BJ (cell line): ENCODE data around the gene LRRC2. TPM values are rescaled to one million over a fixed set of nuclear protein-coding genes. Genes with fewer than 3 reads are reported as not detected.

Source experiments
- CTCF ChIA-PET: fragments of 350-600 bp; formaldehyde crosslinking; extraction: SDS; loops from one replicate; lab custom pipeline; 2021; ENCODE audit warnings: antibody characterized with exemption, inconsistent platforms; lab: Yijun Ruan, JAX
- POLR2A ChIA-PET: fragments of 300-600 bp; sonication (Branson Sonifier 250); formaldehyde crosslinking; extraction: SDS; loops from one replicate; lab custom pipeline; 2021; ENCODE audit warnings: antibody characterized with exemption; lab: Charles Lee
- DNase-seq: peaks from one replicate; pipeline ENCODE4 v3.0.0-alpha.2; 2011; ENCODE audit warnings: low read depth
- H3K27me3 ChIP-seq: 2 replicates; pipeline ENCODE4 v1.6.0; 2011; ENCODE audit warnings: low read length; ENCODE audit not compliant: control insufficient read depth, insufficient read depth
- H3K36me3 ChIP-seq: 2 replicates; pipeline ENCODE4 v1.5.1; 2011; ENCODE audit warnings: low read length; ENCODE audit not compliant: control insufficient read depth, insufficient read depth
- H3K4me3 ChIP-seq: 2 replicates; pipeline ENCODE4 v1.5.1; 2011; ENCODE audit warnings: low read depth, mild to moderate bottlenecking, control low read depth, low read length
- CTCF ChIP-seq: IDR thresholded peaks from 2 replicates; pipeline ENCODE4 v1.5.1; 2011; ENCODE audit warnings: low read depth, mild to moderate bottlenecking, control low read depth, inconsistent platforms, low read length, moderate library complexity; ENCODE audit not compliant: insufficient read depth
- polyA plus RNA-seq: library from polyadenylated mRNA; depleted of rRNA; stranded (reverse); fragments of >200 nt; gene quantifications from 2 replicates; pipeline ENCODE4 v1.2.3, GENCODE V29; 2011

The LRRC2 gene
- polyA plus RNA-seq, 1 experiment = 0.55 TPM

- TF ChIP-seq CTCF = no peak
- ChIA-PET POLR2A (no interaction called here), CTCF (interaction anchor here (1.5 kb wide), 1 partner anchor 32 kb away, joined by 4 read pairs; no protein-coding TSS in a partner anchor)
- no peak for DNase-seq
- H3K27me3 ChIP-seq = no peaks in the 10 kb centered on the region
- H3K4me3 ChIP-seq = no peak overlapping the region
- no peaks in the 10 kb centered on the region; the same call in 1 of the 2 replicates for H3K36me3 ChIP-seq
Measured at GRCh38 chr3:46520531-46520930, 45.6 kb downstream of the LRRC2 start.

- Histone ChIP-seq H3K27me3 (no peaks in the 10 kb centered on the region), H3K4me3 (no peak overlapping the region), H3K36me3 (no peaks in the 10 kb centered on the region; the same call in 1 of the 2 replicates)
- TF ChIP-seq CTCF = no peak
- ChIA-PET CTCF (interaction anchor here (0.7 to 1.5 kb wide), 3 partner anchors 18 to 346 kb away, joined by 3 to 5 read pairs (median 4); no protein-coding TSS in a partner anchor), POLR2A (no interaction called here)
- DNase-seq = no peak
Measured at GRCh38 chr3:46519952-46520351, 46.1 kb downstream of the LRRC2 start.

- no peak for TF ChIP-seq CTCF
- no peaks in the 10 kb centered on the region for H3K27me3 ChIP-seq
- H3K36me3 ChIP-seq = no peaks in the 10 kb centered on the region; the same call in 1 of the 2 replicates
- DNase-seq = no peak
- CTCF ChIA-PET = no interaction called here
- POLR2A ChIA-PET = no interaction called here
- no peak overlapping the region for H3K4me3 ChIP-seq
Measured at GRCh38 chr3:46517784-46518181, 48.3 kb downstream of the LRRC2 start.

- ChIA-PET CTCF (interaction anchor here (1.5 kb wide), 1 partner anchor 28 kb away, joined by 8 read pairs; no protein-coding TSS in a partner anchor), POLR2A (interaction anchor here (0.5 kb wide), 1 partner anchor 329 kb away, joined by 7 read pairs; no protein-coding TSS in a partner anchor)
- Histone ChIP-seq H3K27me3 (no peaks in the 10 kb centered on the region), H3K36me3 (no peaks in the 10 kb centered on the region; the same call in 1 of the 2 replicates), H3K4me3 (no peak overlapping the region)
- no peak for TF ChIP-seq CTCF
- DNase-seq = peak; percentile 45
Measured at GRCh38 chr3:46517016-46517783, 48.9 kb downstream of the LRRC2 start.

GRCh38 chr3:46516521-46516920 is 49.6 kb downstream of the LRRC2 start:
- POLR2A ChIA-PET = no interaction called here
- H3K4me3 ChIP-seq = no peak overlapping the region
- no peak for DNase-seq
- H3K27me3 ChIP-seq = no peaks in the 10 kb centered on the region
- no peak for TF ChIP-seq CTCF
- no peaks in the 10 kb centered on the region; the same call in 1 of the 2 replicates for H3K36me3 ChIP-seq
- CTCF ChIA-PET = interaction anchor here (1.2 to 1.5 kb wide), 2 partner anchors 27 to 42 kb away, joined by 3 to 8 read pairs; no protein-coding TSS in a partner anchor
